Activated CD8-positive, alpha-beta memory T cell treated with anti-CD3 and anti-CD28 coated beads, Interleukin-2, amount 10 ng/mL, durations not matched to agents 7 days and 5 days (primary cell): Measurements from ENCODE around the gene FRMD8. TPM values are rescaled to one million over a fixed set of nuclear protein-coding genes. Genes with fewer than 3 reads are reported as not detected.

Source experiments
- ATAC-seq: fragments of 150-1000 bp; cut with Tn5 transposase; one replicate; pipeline ENCODE4 v1.10.0; 2021; ENCODE audit warnings: moderate library complexity
- CTCF ChIA-PET: fragments of 350-600 bp; sonication (Branson Sonifier 250); formaldehyde crosslinking; loops from one replicate; lab custom pipeline; 2021; ENCODE audit warnings: antibody characterized with exemption; lab: Charles Lee
- DNase-seq: peaks from one replicate; pipeline ENCODE4 v3.0.0-alpha.2; 2020
- H3K27ac Mint-ChIP-seq: one replicate; pipeline ENCODE4 v1.8.0; 2021; ENCODE audit warnings: mild to moderate bottlenecking, mixed read lengths
- H3K27me3 Mint-ChIP-seq: one replicate; pipeline ENCODE4 v1.8.0; 2021; ENCODE audit warnings: mixed read lengths
- H3K36me3 Mint-ChIP-seq: one replicate; pipeline ENCODE4 v1.8.0; 2021; ENCODE audit warnings: mild to moderate bottlenecking, mixed read lengths
- H3K4me1 Mint-ChIP-seq: one replicate; pipeline ENCODE4 v1.8.0; 2021; ENCODE audit warnings: mixed read lengths
- H3K4me3 Mint-ChIP-seq: one replicate; pipeline ENCODE4 v1.8.0; 2021; ENCODE audit warnings: mild to moderate bottlenecking, moderate library complexity, mixed read lengths
- H3K9me3 Mint-ChIP-seq: one replicate; pipeline ENCODE4 v1.8.0; 2022; ENCODE audit warnings: low read depth, mixed read lengths
- total RNA-seq, 2 experiments: library from RNA; stranded (reverse); gene quantifications; one replicate each; pipeline ENCODE4 v1.2.3, GENCODE V29; 2021

Gene FRMD8
- total RNA-seq, 2 experiments from 2014 or later = 52.0 to 56.7 TPM

- Mint-ChIP-seq H3K27me3 (no peaks in the 10 kb centered on the region), H3K9me3 (no peaks in the 10 kb centered on the region), H3K36me3 (peaks cover 7% of the 10 kb centered on the region), H3K4me3 (no peak overlapping the region), H3K4me1 (peaks cover 28% of the 10 kb centered on the region), H3K27ac (no peak overlapping the region)
- no peak for DNase-seq
- CTCF ChIA-PET = interaction anchor here (0.7 to 1.1 kb wide), 2 partner anchors 12 to 1459 kb away, joined by 3 to 4 read pairs; no protein-coding TSS in a partner anchor
- ATAC-seq = no peak
These were observed 73.1 kb downstream of the FRMD8 start for GRCh38 chr11:65459552-65459951.

Other genes with a start within 250 kb of the FRMD8 start
- gene SPDYC, start 216.4 kb upstream of the FRMD8 start, total RNA-seq = not detected
- gene CAPN1, start 204.7 kb upstream of the FRMD8 start, total RNA-seq = 100 to 1,000 TPM; 137 to 174 TPM
- 10 to 100 TPM; 79.8 to 89.5 TPM for gene POLA2, start 124.7 kb upstream of the FRMD8 start, total RNA-seq
- 1 to 10 TPM in 1 of 2 experiments, not detected in 1; 1.4 TPM for gene CDC42EP2, start 71.8 kb upstream of the FRMD8 start, total RNA-seq
- gene DPF2, start 52.8 kb upstream of the FRMD8 start, total RNA-seq = 10 to 100 TPM; 81.4 to 87.2 TPM
- 1 to 10 TPM; 1.1 TPM for gene TIGD3, start 31.9 kb upstream of the FRMD8 start, total RNA-seq
- gene SLC25A45, start 4.0 kb upstream of the FRMD8 start, total RNA-seq = 10 to 100 TPM; 19.4 to 25.1 TPM
- 100 to 1,000 TPM; 525 to 618 TPM for gene NEAT1, start 36.2 kb downstream of the FRMD8 start, total RNA-seq
- 1,000 to 10,000 TPM; 4,026 to 5,234 TPM for gene MALAT1, start 112.4 kb downstream of the FRMD8 start, total RNA-seq
- 10 to 100 TPM; 68.0 to 76.7 TPM for gene SCYL1, start 138.4 kb downstream of the FRMD8 start, total RNA-seq
- gene LTBP3, start 171.7 kb downstream of the FRMD8 start, total RNA-seq = 10 to 100 TPM; 46.2 to 46.8 TPM
- gene ZNRD2, start 183.8 kb downstream of the FRMD8 start, total RNA-seq = 10 to 100 TPM; 42.1 to 45.5 TPM
- 10 to 100 TPM; 36.6 to 54.2 TPM for gene FAM89B, start 185.9 kb downstream of the FRMD8 start, total RNA-seq
- gene EHBP1L1, start 189.4 kb downstream of the FRMD8 start, total RNA-seq = 100 to 1,000 TPM; 138 to 140 TPM
- gene KCNK7, start 209.2 kb downstream of the FRMD8 start, total RNA-seq = 1 to 10 TPM in 1 of 2 experiments, under 1 TPM in 1; 0.80 to 1.1 TPM
- 10 to 100 TPM; 71.0 to 73.3 TPM for gene MAP3K11, start 227.6 kb downstream of the FRMD8 start, total RNA-seq
- 10 to 100 TPM; 54.9 to 57.1 TPM for gene PCNX3, start 229.1 kb downstream of the FRMD8 start, total RNA-seq